ENCODE results near the gene GNG7.

DNA sequence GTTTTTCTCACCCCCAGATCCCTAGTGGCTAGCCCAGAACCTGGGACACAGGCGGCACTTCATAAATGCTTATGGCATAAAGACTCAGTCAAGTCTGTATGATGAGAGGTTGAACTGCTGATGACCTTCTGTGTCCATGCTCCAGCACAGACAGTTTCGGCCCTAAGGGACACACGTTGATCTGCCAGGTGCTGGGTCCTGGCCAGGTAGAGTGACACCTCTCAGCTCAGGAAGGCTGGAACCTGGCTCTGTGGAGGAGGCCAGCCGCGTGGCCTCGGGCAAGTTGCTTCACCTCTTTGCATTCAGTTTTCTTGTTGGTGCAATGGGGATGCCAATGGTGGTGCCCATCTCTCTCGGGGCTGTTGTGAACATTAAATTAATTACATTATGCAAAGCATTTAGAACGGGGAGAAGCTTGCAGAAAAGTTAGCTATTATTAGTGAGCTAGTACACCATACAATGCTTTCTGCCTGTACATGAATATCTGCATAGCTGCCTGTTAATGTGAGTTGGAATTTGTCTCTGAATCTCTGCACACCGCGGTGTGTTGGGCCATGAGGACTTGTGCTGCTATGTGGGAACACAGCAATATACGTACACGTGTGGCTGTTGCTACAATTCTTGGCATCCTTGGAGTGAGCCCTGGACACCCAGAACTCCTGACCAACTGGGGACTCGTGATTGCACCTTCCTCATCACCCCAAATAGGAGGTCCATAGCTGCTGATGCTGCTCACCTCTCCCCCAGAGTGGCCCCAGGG lies 218.1 kb downstream of the GNG7 start:
- TF ChIP-seq NFRKB (IDR thresholded peaks at IDR 0.05) (no peak), TARDBP (IDR thresholded peaks at IDR 0.05) (no peak), CTBP1 (IDR thresholded peaks at IDR 0.05; ENCODE audit: borderline replicate concordance) (no peak), FOXM1 (IDR thresholded peaks at IDR 0.05; ENCODE audit: borderline replicate concordance) (no peak), ARNT (IDR thresholded peaks at IDR 0.05) (no peak), SP1 (IDR thresholded peaks at IDR 0.05) (no peak)
